ENCODE measurements around the gene PLEKHG4B.

The PLEKHG4B gene

GRCh38 chr5:172421-172820 lies 80.5 kb downstream of the PLEKHG4B start:
- Histone ChIP-seq H3K4me3 (ENCODE audit: low read depth in 1 of 2, low read length in 2 of 2) (no peak overlapping the region), H2AFZ (ENCODE audit: low read depth, low read length) (no peak overlapping the region), H3K79me2 (ENCODE audit: insufficient read depth, low read length) (no peaks in the 10 kb centered on the region), H3K4me2 (ENCODE audit: insufficient read depth, low read length) (no peak overlapping the region), H3K9ac (ENCODE audit: low read depth, low read length) (no peak overlapping the region), H3K4me1 (ENCODE audit: insufficient read depth, low read length) (no peaks in the 10 kb centered on the region), H3K27me3 (ENCODE audit: insufficient read depth, low read length, poor library complexity) (no peaks in the 10 kb centered on the region), H3K27ac (ENCODE audit: low read length) (no peak overlapping the region), H4K20me1 (ENCODE audit: insufficient read depth, low read length) (0 out of 2 replicates have a peak, but pooled peaks cover 6% of the 10 kb centered on the region), H3K36me3 (ENCODE audit: insufficient read depth, low read length) (no peaks in the 10 kb centered on the region), H3K9me3 (ENCODE audit: insufficient read depth, low read length, severe bottlenecking) (no peaks in the 10 kb centered on the region)
- no peak for TF ChIP-seq EZH2 (IDR thresholded peaks at IDR 0.05; ENCODE audit: borderline replicate concordance, low read depth, low read length, severe bottlenecking)
- no peak for TF ChIP-seq CTCF (IDR thresholded peaks at IDR 0.05; ENCODE audit: borderline replicate concordance, extremely low read depth, low read length, poor library complexity, severe bottlenecking)
- ATAC-seq (ENCODE audit: insufficient read depth, low read depth), result no peak
- DNase-seq, result no peak

- DNase-seq (no peak), ATAC-seq (ENCODE audit: insufficient read depth, low read depth) (no peak)
- Histone ChIP-seq H3K27me3 (ENCODE audit: insufficient read depth, low read length, poor library complexity) (no peaks in the 10 kb centered on the region), H4K20me1 (ENCODE audit: insufficient read depth, low read length) (0 out of 2 replicates have a peak, but pooled peaks cover 6% of the 10 kb centered on the region), H3K79me2 (ENCODE audit: insufficient read depth, low read length) (no peaks in the 10 kb centered on the region), H3K9ac (ENCODE audit: low read depth, low read length) (no peak overlapping the region), H2AFZ (ENCODE audit: low read depth, low read length) (no peak overlapping the region), H3K4me3 (ENCODE audit: low read depth in 1 of 2, low read length in 2 of 2) (no peak overlapping the region), H3K9me3 (ENCODE audit: insufficient read depth, low read length, severe bottlenecking) (no peaks in the 10 kb centered on the region), H3K27ac (ENCODE audit: low read length) (no peak overlapping the region), H3K4me1 (ENCODE audit: insufficient read depth, low read length) (no peaks in the 10 kb centered on the region), H3K36me3 (ENCODE audit: insufficient read depth, low read length) (no peaks in the 10 kb centered on the region), H3K4me2 (ENCODE audit: insufficient read depth, low read length) (no peak overlapping the region)
- TF ChIP-seq CTCF (IDR thresholded peaks at IDR 0.05; ENCODE audit: borderline replicate concordance, extremely low read depth, low read length, poor library complexity, severe bottlenecking) (no peak), EZH2 (IDR thresholded peaks at IDR 0.05; ENCODE audit: borderline replicate concordance, low read depth, low read length, severe bottlenecking) (no peak)
Measured at GRCh38 chr5:172841-173251, 80.9 kb downstream of the PLEKHG4B start.

- ATAC-seq (ENCODE audit: insufficient read depth, low read depth), result no peak
- Histone ChIP-seq H3K4me2 (ENCODE audit: insufficient read depth, low read length) (no peak overlapping the region), H3K4me1 (ENCODE audit: insufficient read depth, low read length) (no peaks in the 10 kb centered on the region), H3K9me3 (ENCODE audit: insufficient read depth, low read length, severe bottlenecking) (no peaks in the 10 kb centered on the region), H3K79me2 (ENCODE audit: insufficient read depth, low read length) (no peaks in the 10 kb centered on the region), H3K4me3 (ENCODE audit: low read depth in 1 of 2, low read length in 2 of 2) (no peak overlapping the region), H3K9ac (ENCODE audit: low read depth, low read length) (no peak overlapping the region), H2AFZ (ENCODE audit: low read depth, low read length) (no peak overlapping the region), H3K36me3 (ENCODE audit: insufficient read depth, low read length) (no peaks in the 10 kb centered on the region), H4K20me1 (ENCODE audit: insufficient read depth, low read length) (0 out of 2 replicates have a peak, but pooled peaks cover 6% of the 10 kb centered on the region), H3K27me3 (ENCODE audit: insufficient read depth, low read length, poor library complexity) (peaks cover 3% of the 10 kb centered on the region), H3K27ac (ENCODE audit: low read length) (no peak overlapping the region)
- TF ChIP-seq CTCF (IDR thresholded peaks at IDR 0.05; ENCODE audit: borderline replicate concordance, extremely low read depth, low read length, poor library complexity, severe bottlenecking), result no peak
- TF ChIP-seq EZH2 (IDR thresholded peaks at IDR 0.05; ENCODE audit: borderline replicate concordance, low read depth, low read length, severe bottlenecking), result no peak
- DNase-seq, result no peak
Measured at GRCh38 chr5:173392-174290, 81.7 kb downstream of the PLEKHG4B start.
